ENCODE data around the gene ATG10. TPM values are rescaled to one million over a fixed set of nuclear protein-coding genes. Genes with fewer than 3 reads are reported as not detected.
A peak's percentile ranks its signal among the peaks of the same experiment; 100 is the strongest.
"Not testable (repeated sequence)": the region's sequence is repeated elsewhere in the genome, so short reads cannot be mapped to it uniquely, and the experiment has no call there.

Gene ATG10
- total and polyA plus RNA-seq, 2 of the 8 experiments (the other 6 are each of a cell fraction or from before 2014, with no cell fraction given), result 3.7 to 8.8 TPM

- TF ChIP-seq NRF1 (IDR thresholded peaks at IDR 0.05; ENCODE audit: low read depth, low read length), result no peak
- TF ChIP-seq BACH1 (IDR thresholded peaks at IDR 0.05; ENCODE audit: low read length), result no peak
- TF ChIP-seq MAX (IDR thresholded peaks at IDR 0.05), result no peak
- TF ChIP-seq USF2 (IDR thresholded peaks at IDR 0.05; ENCODE audit: low read length), result no peak
Observed at GRCh38 chr5:81950996-81951395, 20.8 kb upstream of the ATG10 start (continued).

- H3K9me3 ChIP-seq (ENCODE audit: insufficient read depth in 2 of 2, low read depth in 1 of 2, low read length in 1 of 2); H2BK120ac ChIP-seq (replicated peaks; ENCODE audit: low read depth, low read length); H3K23me2 ChIP-seq (ENCODE audit: low read depth, low read length); H3K27me3 ChIP-seq (replicated peaks in 1 of 4; ENCODE audit: control insufficient read depth in 3 of 4, extremely low read depth in 1 of 4, insufficient read depth in 3 of 4, low read length in 3 of 4); H3K79me1 ChIP-seq (ENCODE audit: low read depth, low read length); H3K36me3 ChIP-seq (ENCODE audit: control insufficient read depth in 2 of 4, insufficient read depth in 4 of 4, low read length in 3 of 4); H2BK12ac ChIP-seq (ENCODE audit: low read depth, low read length); CTCF ChIA-PET (ENCODE audit: partially characterized antibody); H2AFZ ChIP-seq (ENCODE audit: low read length); H3K18ac ChIP-seq (ENCODE audit: extremely low read depth, low read length); H3K23ac ChIP-seq (ENCODE audit: insufficient read length); FAIRE-seq; H3K56ac ChIP-seq (replicated peaks; ENCODE audit: insufficient read length, low read depth, low read length); H3K79me2 ChIP-seq (ENCODE audit: control insufficient read depth in 1 of 2, insufficient read depth in 2 of 2, low read length in 2 of 2); H3K9ac ChIP-seq (replicated peaks in 1 of 4; ENCODE audit: extremely low read depth in 1 of 4, low read depth in 3 of 4, low read length in 3 of 4); H3K14ac ChIP-seq (ENCODE audit: insufficient read length); H2BK5ac ChIP-seq (ENCODE audit: low read depth, low read length); H4K20me1 ChIP-seq (replicated peaks in 1 of 2; ENCODE audit: control insufficient read depth in 1 of 2, insufficient read depth in 2 of 2, low read length in 2 of 2); POLR2A ChIA-PET (ENCODE audit: partially characterized antibody); H2AK5ac ChIP-seq (ENCODE audit: low read depth, low read length); H3K4me1 ChIP-seq (replicated peaks in 1 of 4; ENCODE audit: control insufficient read depth in 3 of 4, insufficient read depth in 4 of 4, low read length in 3 of 4); H3K4ac ChIP-seq (replicated peaks; ENCODE audit: insufficient read length, low read depth, low read length); H3K4me3 ChIP-seq (ENCODE audit: extremely low read depth in 1 of 4, insufficient read depth in 2 of 4, low read depth in 3 of 4, low read length in 4 of 4); H3K27ac ChIP-seq (ENCODE audit: low read depth, low read length); H4K8ac ChIP-seq (ENCODE audit: extremely low read depth, insufficient read depth, low read length); H4K5ac ChIP-seq (ENCODE audit: insufficient read length, low read depth, low read length); H3K4me2 ChIP-seq (ENCODE audit: insufficient read depth in 1 of 2, low read depth in 2 of 2, low read length in 2 of 2); DNase-seq (ENCODE audit: low read depth in 1 of 2, low spot score in 2 of 2); H4K91ac ChIP-seq (replicated peaks; ENCODE audit: insufficient read length, low read length); H2BK15ac ChIP-seq (ENCODE audit: low read length): not testable (repeated sequence)
- 87% methylated on average over 8 of the region's 8 CpGs; no CpG with 5 or more reads in 1 of the 2 experiments for WGBS, 2 experiments (ENCODE audit: extremely low coverage in 1 of 2, insufficient coverage in 1 of 2, insufficient read length in 1 of 2, insufficient replicate concordance in 2 of 2, low coverage in 1 of 2, low lambda C conversion rate in 2 of 2, missing lambda C conversion rate in 1 of 2)
- H2BK20ac ChIP-seq (ENCODE audit: low read length), result 0 out of 2 replicates have a peak overlapping the region, but pooled peaks have one; percentile 29
Observed at GRCh38 chr5:81954796-81955195, 17.0 kb upstream of the ATG10 start.

All from H1 (cell line).